ENCODE results near the gene POU2AF2.
"Not testable (repeated sequence)": the region's sequence is repeated elsewhere in the genome, so short reads cannot be mapped to it uniquely, and the experiment has no call there.

POU2AF2 gene

GRCh38 chr11:111253131-111253530 lies 7.6 kb downstream of the POU2AF2 start:
- no peaks in the 10 kb centered on the region for H3K9me3 ChIP-seq (ENCODE audit: control insufficient read depth in 5 of 5, low read length in 5 of 5)

GRCh38 chr11:111253630-111254029 lies 8.1 kb downstream of the POU2AF2 start:
- H3K27ac ChIP-seq (ENCODE audit: low read depth, low read length): no peak overlapping the region
- no peaks in the 10 kb centered on the region for H3K9me3 ChIP-seq (ENCODE audit: control insufficient read depth in 5 of 5, low read length in 5 of 5)
- no peak overlapping the region for H3K9ac ChIP-seq (ENCODE audit: low read length in 5 of 5)
- H3K4me3 ChIP-seq (ENCODE audit: low read depth in 1 of 5, low read length in 5 of 5): no peak overlapping the region
- H3K4me1 ChIP-seq (ENCODE audit: control insufficient read depth in 5 of 5, insufficient read depth in 5 of 5, low read length in 5 of 5): no peaks in the 10 kb centered on the region
- H3K36me3 ChIP-seq (ENCODE audit: control insufficient read depth in 5 of 5, insufficient read depth in 5 of 5, low read length in 5 of 5): no peaks in the 10 kb centered on the region
- peaks cover 0 to 3% (median 0%) of the 10 kb centered on the region in 5 donors for H3K27me3 ChIP-seq (ENCODE audit: control insufficient read depth in 5 of 5, insufficient read depth in 4 of 5, low read length in 5 of 5)

More at GRCh38 chr11:111253131-111253530, 7.6 kb downstream of the POU2AF2 start:
- H3K36me3 ChIP-seq (ENCODE audit: control insufficient read depth in 5 of 5, insufficient read depth in 5 of 5, low read length in 5 of 5): no peaks in the 10 kb centered on the region
- no peak overlapping the region for H3K4me3 ChIP-seq (ENCODE audit: low read depth in 1 of 5, low read length in 5 of 5)
- H3K27ac ChIP-seq (ENCODE audit: low read depth, low read length): no peak overlapping the region
- peaks cover 0 to 3% (median 0%) of the 10 kb centered on the region in 5 donors for H3K27me3 ChIP-seq (ENCODE audit: control insufficient read depth in 5 of 5, insufficient read depth in 4 of 5, low read length in 5 of 5)
- H3K9ac ChIP-seq (ENCODE audit: low read length in 5 of 5): no peak overlapping the region
- H3K4me1 ChIP-seq (ENCODE audit: control insufficient read depth in 5 of 5, insufficient read depth in 5 of 5, low read length in 5 of 5): no peaks in the 10 kb centered on the region

GRCh38 chr11:111258046-111258445 lies 12.5 kb downstream of the POU2AF2 start:
- no peak overlapping the region for H3K9ac ChIP-seq (ENCODE audit: low read length in 5 of 5)

GRCh38 chr11:111259896-111260295 lies 14.4 kb downstream of the POU2AF2 start:
- Histone ChIP-seq H3K27me3 (ENCODE audit: control insufficient read depth in 5 of 5, insufficient read depth in 4 of 5, low read length in 5 of 5) (no peaks in the 10 kb centered on the region), H3K4me3 (ENCODE audit: low read depth in 1 of 5, low read length in 5 of 5) (no peak overlapping the region), H3K27ac (ENCODE audit: low read depth, low read length) (no peak overlapping the region), H3K4me1 (ENCODE audit: control insufficient read depth in 5 of 5, insufficient read depth in 5 of 5, low read length in 5 of 5) (no peaks in the 10 kb centered on the region), H3K36me3 (ENCODE audit: control insufficient read depth in 5 of 5, insufficient read depth in 5 of 5, low read length in 5 of 5) (no peaks in the 10 kb centered on the region), H3K9me3 (ENCODE audit: control insufficient read depth in 5 of 5, low read length in 5 of 5) (no peaks in the 10 kb centered on the region), H3K9ac (ENCODE audit: low read length in 5 of 5) (no peak overlapping the region)

More at GRCh38 chr11:111258046-111258445, 12.5 kb downstream of the POU2AF2 start:
- Histone ChIP-seq H3K9me3 (ENCODE audit: control insufficient read depth in 5 of 5, low read length in 5 of 5) (no peaks in the 10 kb centered on the region), H3K27ac (ENCODE audit: low read depth, low read length) (no peak overlapping the region), H3K4me3 (ENCODE audit: low read depth in 1 of 5, low read length in 5 of 5) (no peak overlapping the region), H3K27me3 (ENCODE audit: control insufficient read depth in 5 of 5, insufficient read depth in 4 of 5, low read length in 5 of 5) (no peaks in the 10 kb centered on the region), H3K4me1 (ENCODE audit: control insufficient read depth in 5 of 5, insufficient read depth in 5 of 5, low read length in 5 of 5) (no peaks in the 10 kb centered on the region), H3K36me3 (ENCODE audit: control insufficient read depth in 5 of 5, insufficient read depth in 5 of 5, low read length in 5 of 5) (no peaks in the 10 kb centered on the region)

GRCh38 chr11:111260811-111261210 lies 15.3 kb downstream of the POU2AF2 start:
- H3K27ac ChIP-seq (ENCODE audit: low read depth, low read length): no peak overlapping the region
- H3K36me3 ChIP-seq (ENCODE audit: control insufficient read depth in 5 of 5, insufficient read depth in 5 of 5, low read length in 5 of 5): no peaks in the 10 kb centered on the region
- no peaks in the 10 kb centered on the region for H3K4me1 ChIP-seq (ENCODE audit: control insufficient read depth in 5 of 5, insufficient read depth in 5 of 5, low read length in 5 of 5)
- H3K9me3 ChIP-seq (ENCODE audit: control insufficient read depth in 5 of 5, low read length in 5 of 5): no peaks in the 10 kb centered on the region
- H3K9ac ChIP-seq (ENCODE audit: low read length in 5 of 5): no peak overlapping the region
- no peak overlapping the region for H3K4me3 ChIP-seq (ENCODE audit: low read depth in 1 of 5, low read length in 5 of 5)
- H3K27me3 ChIP-seq (ENCODE audit: control insufficient read depth in 5 of 5, insufficient read depth in 4 of 5, low read length in 5 of 5): no peaks in the 10 kb centered on the region

GRCh38 chr11:111264646-111265045 lies 19.1 kb downstream of the POU2AF2 start:
- Histone ChIP-seq H3K9ac (ENCODE audit: low read length in 5 of 5) (no peak overlapping the region), H3K27me3 (ENCODE audit: control insufficient read depth in 5 of 5, insufficient read depth in 4 of 5, low read length in 5 of 5) (no peaks in the 10 kb centered on the region), H3K27ac (ENCODE audit: low read depth, low read length) (no peak overlapping the region), H3K9me3 (ENCODE audit: control insufficient read depth in 5 of 5, low read length in 5 of 5) (no peaks in the 10 kb centered on the region), H3K36me3 (ENCODE audit: control insufficient read depth in 5 of 5, insufficient read depth in 5 of 5, low read length in 5 of 5) (no peaks in the 10 kb centered on the region), H3K4me1 (ENCODE audit: control insufficient read depth in 5 of 5, insufficient read depth in 5 of 5, low read length in 5 of 5) (peaks cover 0 to 6% (median 2%) of the 10 kb centered on the region in 5 donors), H3K4me3 (ENCODE audit: low read depth in 1 of 5, low read length in 5 of 5) (no peak overlapping the region)

GRCh38 chr11:111265421-111265820 lies 19.9 kb downstream of the POU2AF2 start:
- no peaks in the 10 kb centered on the region for H3K36me3 ChIP-seq (ENCODE audit: control insufficient read depth in 5 of 5, insufficient read depth in 5 of 5, low read length in 5 of 5)
- no peak overlapping the region for H3K27ac ChIP-seq (ENCODE audit: low read depth, low read length)
- peaks cover 0 to 11% (median 2%) of the 10 kb centered on the region in 5 donors for H3K4me1 ChIP-seq (ENCODE audit: control insufficient read depth in 5 of 5, insufficient read depth in 5 of 5, low read length in 5 of 5)
- H3K9ac ChIP-seq (ENCODE audit: low read length in 5 of 5): no peak overlapping the region
- no peaks in the 10 kb centered on the region for H3K9me3 ChIP-seq (ENCODE audit: control insufficient read depth in 5 of 5, low read length in 5 of 5)
- H3K4me3 ChIP-seq (ENCODE audit: low read depth in 1 of 5, low read length in 5 of 5): no peak overlapping the region
- no peaks in the 10 kb centered on the region for H3K27me3 ChIP-seq (ENCODE audit: control insufficient read depth in 5 of 5, insufficient read depth in 4 of 5, low read length in 5 of 5)

GRCh38 chr11:111268303-111268702 lies 22.8 kb downstream of the POU2AF2 start:
- not testable (repeated sequence) for H3K9ac ChIP-seq (ENCODE audit: low read length in 5 of 5); H3K9me3 ChIP-seq (ENCODE audit: control insufficient read depth in 5 of 5, low read length in 5 of 5); H3K27ac ChIP-seq (ENCODE audit: low read depth, low read length); H3K4me3 ChIP-seq (ENCODE audit: low read depth in 1 of 5, low read length in 5 of 5); H3K36me3 ChIP-seq (ENCODE audit: control insufficient read depth in 5 of 5, insufficient read depth in 5 of 5, low read length in 5 of 5); H3K27me3 ChIP-seq (ENCODE audit: control insufficient read depth in 5 of 5, insufficient read depth in 4 of 5, low read length in 5 of 5)
- H3K4me1 ChIP-seq (ENCODE audit: control insufficient read depth in 5 of 5, insufficient read depth in 5 of 5, low read length in 5 of 5): peaks cover 0 to 11% (median 2%) of the 10 kb centered on the region in 5 donors

GRCh38 chr11:111269146-111269868 lies 23.8 kb downstream of the POU2AF2 start:
- H3K4me1 ChIP-seq (ENCODE audit: control insufficient read depth in 5 of 5, insufficient read depth in 5 of 5, low read length in 5 of 5): peaks cover 0 to 11% (median 2%) of the 10 kb centered on the region in 5 donors
- H3K27ac ChIP-seq (ENCODE audit: low read depth, low read length): no peak overlapping the region
- no peaks in the 10 kb centered on the region for H3K36me3 ChIP-seq (ENCODE audit: control insufficient read depth in 5 of 5, insufficient read depth in 5 of 5, low read length in 5 of 5)
- H3K9me3 ChIP-seq (ENCODE audit: control insufficient read depth in 5 of 5, low read length in 5 of 5): no peaks in the 10 kb centered on the region
- no peak overlapping the region for H3K4me3 ChIP-seq (ENCODE audit: low read depth in 1 of 5, low read length in 5 of 5)
- H3K9ac ChIP-seq (ENCODE audit: low read length in 5 of 5): no peak overlapping the region
- H3K27me3 ChIP-seq (ENCODE audit: control insufficient read depth in 5 of 5, insufficient read depth in 4 of 5, low read length in 5 of 5): no peaks in the 10 kb centered on the region

GRCh38 chr11:111272420-111272819 lies 26.9 kb downstream of the POU2AF2 start:
- Histone ChIP-seq H3K36me3 (ENCODE audit: control insufficient read depth in 5 of 5, insufficient read depth in 5 of 5, low read length in 5 of 5) (no peaks in the 10 kb centered on the region), H3K9me3 (ENCODE audit: control insufficient read depth in 5 of 5, low read length in 5 of 5) (no peaks in the 10 kb centered on the region), H3K4me3 (ENCODE audit: low read depth in 1 of 5, low read length in 5 of 5) (no peak overlapping the region), H3K27ac (ENCODE audit: low read depth, low read length) (no peak overlapping the region), H3K4me1 (ENCODE audit: control insufficient read depth in 5 of 5, insufficient read depth in 5 of 5, low read length in 5 of 5) (peaks cover 0 to 11% (median 2%) of the 10 kb centered on the region in 5 donors), H3K27me3 (ENCODE audit: control insufficient read depth in 5 of 5, insufficient read depth in 4 of 5, low read length in 5 of 5) (no peaks in the 10 kb centered on the region), H3K9ac (ENCODE audit: low read length in 5 of 5) (no peak overlapping the region)

All from subcutaneous abdominal adipose tissue (tissue), 5 donors.